Endodermal cell (in vitro differentiated cells): ENCODE data around the gene ITGB1. TPM values are rescaled to one million over a fixed set of nuclear protein-coding genes. Genes with fewer than 3 reads are reported as not detected.

Source experiments
- DNase-seq: peaks from one replicate; pipeline ENCODE4 v3.0.0-alpha.2; 2017
- H3K27ac ChIP-seq: 2 replicates; pipeline ENCODE4 v1.5.1; 2013; ENCODE audit warnings: mild to moderate bottlenecking, low read depth, low read length, moderate library complexity
- H3K27me3 ChIP-seq: 2 replicates; pipeline ENCODE4 v1.6.1; 2013; ENCODE audit warnings: mild to moderate bottlenecking, low read length, moderate library complexity; ENCODE audit not compliant: insufficient read depth, control insufficient read depth, poor library complexity, severe bottlenecking
- H3K36me3 ChIP-seq: 2 replicates; pipeline ENCODE4 v1.7.0; 2013; ENCODE audit warnings: mild to moderate bottlenecking, low read length, moderate library complexity; ENCODE audit not compliant: control insufficient read depth, insufficient read depth
- H3K4me1 ChIP-seq: one replicate; pipeline ENCODE4 v1.7.0; 2013; ENCODE audit warnings: low read length; ENCODE audit not compliant: control insufficient read depth, insufficient read depth
- H3K4me3 ChIP-seq: 2 replicates; pipeline ENCODE4 v1.5.1; 2013; ENCODE audit warnings: mild to moderate bottlenecking, low read length, moderate library complexity
- H3K9ac ChIP-seq: 2 replicates; pipeline ENCODE4 v1.6.1; 2013; ENCODE audit warnings: mild to moderate bottlenecking, low read length, moderate library complexity; ENCODE audit not compliant: poor library complexity, severe bottlenecking; ENCODE audit errors: extremely low read depth
- H3K9me3 ChIP-seq: 2 replicates; pipeline ENCODE4 v1.6.1; 2013; ENCODE audit warnings: mild to moderate bottlenecking, low read length, moderate library complexity; ENCODE audit not compliant: control insufficient read depth
- H3K27ac Mint-ChIP-seq: 2 replicates; pipeline ENCODE4 v1.8.0; 2020; ENCODE audit warnings: mixed read lengths
- H3K27me3 Mint-ChIP-seq: 2 replicates; pipeline ENCODE4 v1.8.0; 2021; ENCODE audit warnings: mild to moderate bottlenecking, mixed read lengths; ENCODE audit not compliant: insufficient read depth
- H3K36me3 Mint-ChIP-seq: 2 replicates; pipeline ENCODE4 v1.8.0; 2020; ENCODE audit warnings: low read depth, mixed read lengths
- H3K4me1 Mint-ChIP-seq: 2 replicates; pipeline ENCODE4 v1.8.0; 2020; ENCODE audit warnings: mixed read lengths
- H3K4me3 Mint-ChIP-seq: 2 replicates; pipeline ENCODE4 v1.8.0; 2020; ENCODE audit warnings: mild to moderate bottlenecking, moderate library complexity, mixed read lengths
- H3K9me3 Mint-ChIP-seq: 2 replicates; pipeline ENCODE4 v1.8.0; 2020; ENCODE audit warnings: mild to moderate bottlenecking, mixed read lengths
- WGBS, 2 experiments: methylation state at CpG; one replicate each; pipeline versions ENCODE4 v1.1.5 to v1.1.7; 2013; ENCODE audit warnings: missing lambda C conversion rate in 2 of 2, mixed read lengths in 1 of 2; ENCODE audit not compliant: insufficient coverage in 1 of 2, insufficient read length in 1 of 2; 5-methylcytosine and 5-hydroxymethylcytosine counted together
- total RNA-seq, 2 donors: library from RNA; stranded (reverse); fragmentation: NEBNext Ultra II Directional in 1 of 2; extraction: Animal tissue kit (Norgen Biotek cat#: 25700) in 1 of 2; gene quantifications; 2 replicates in 1 of 2; 3 replicates in 1 of 2; pipeline ENCODE4 v1.2.1, GENCODE V29; 2021
- TF ChIP-seq, protein P1 (sequence below): fragments of 200-600 bp; sonication (generic); conservative IDR thresholded peaks from 2 replicates; pipeline ENCODE4 v1.5.0; 2021; ENCODE audit warnings: antibody characterized with exemption, mild to moderate bottlenecking

Gene ITGB1
- total RNA-seq, 2 donors from 2014 or later = 239 to 285 TPM

DNA sequence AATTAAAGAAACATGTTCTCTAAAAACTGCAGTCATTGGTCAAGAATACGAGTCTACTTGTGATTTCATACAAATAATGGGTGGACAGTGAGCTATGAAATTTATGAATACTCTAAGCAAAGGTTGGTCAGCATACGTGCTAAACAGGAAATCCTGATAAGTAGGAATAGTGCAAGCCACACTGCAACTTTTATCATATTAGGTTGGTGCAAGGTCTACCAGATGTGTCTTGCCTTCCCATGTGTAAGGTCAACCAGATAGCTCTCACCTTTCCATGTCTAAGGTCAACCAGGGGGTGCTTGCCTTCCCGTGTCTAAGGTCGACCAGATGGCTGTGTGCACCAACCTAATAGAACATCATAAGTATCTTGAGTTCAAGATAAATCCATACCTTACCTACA, 2.0 kb upstream of the ITGB1 start:
- Histone ChIP-seq H3K9me3 (no peaks in the 10 kb centered on the region), H3K27me3 (no peaks in the 10 kb centered on the region), H3K4me1 (peaks cover 6% of the 10 kb centered on the region), H3K4me3 (peak overlapping the region; percentile 93), H3K9ac (no peak overlapping the region), H3K27ac (no peak overlapping the region), H3K36me3 (no peaks in the 10 kb centered on the region)
- H3K9me3 Mint-ChIP-seq = no peaks in the 10 kb centered on the region
- H3K4me1 Mint-ChIP-seq = peaks cover 44% of the 10 kb centered on the region
- WGBS, 2 experiments = 88 to 90% methylated on average over 4 of the region's 4 CpGs
- no peaks in the 10 kb centered on the region for H3K27me3 Mint-ChIP-seq
- DNase-seq = no peak
- H3K4me3 Mint-ChIP-seq = peak overlapping the region; percentile 93
- no peaks in the 10 kb centered on the region for H3K36me3 Mint-ChIP-seq
- peak overlapping the region; percentile 99 for H3K27ac Mint-ChIP-seq
- TF ChIP-seq, protein P1, sequence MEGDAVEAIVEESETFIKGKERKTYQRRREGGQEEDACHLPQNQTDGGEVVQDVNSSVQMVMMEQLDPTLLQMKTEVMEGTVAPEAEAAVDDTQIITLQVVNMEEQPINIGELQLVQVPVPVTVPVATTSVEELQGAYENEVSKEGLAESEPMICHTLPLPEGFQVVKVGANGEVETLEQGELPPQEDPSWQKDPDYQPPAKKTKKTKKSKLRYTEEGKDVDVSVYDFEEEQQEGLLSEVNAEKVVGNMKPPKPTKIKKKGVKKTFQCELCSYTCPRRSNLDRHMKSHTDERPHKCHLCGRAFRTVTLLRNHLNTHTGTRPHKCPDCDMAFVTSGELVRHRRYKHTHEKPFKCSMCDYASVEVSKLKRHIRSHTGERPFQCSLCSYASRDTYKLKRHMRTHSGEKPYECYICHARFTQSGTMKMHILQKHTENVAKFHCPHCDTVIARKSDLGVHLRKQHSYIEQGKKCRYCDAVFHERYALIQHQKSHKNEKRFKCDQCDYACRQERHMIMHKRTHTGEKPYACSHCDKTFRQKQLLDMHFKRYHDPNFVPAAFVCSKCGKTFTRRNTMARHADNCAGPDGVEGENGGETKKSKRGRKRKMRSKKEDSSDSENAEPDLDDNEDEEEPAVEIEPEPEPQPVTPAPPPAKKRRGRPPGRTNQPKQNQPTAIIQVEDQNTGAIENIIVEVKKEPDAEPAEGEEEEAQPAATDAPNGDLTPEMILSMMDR = no peak

DNA sequence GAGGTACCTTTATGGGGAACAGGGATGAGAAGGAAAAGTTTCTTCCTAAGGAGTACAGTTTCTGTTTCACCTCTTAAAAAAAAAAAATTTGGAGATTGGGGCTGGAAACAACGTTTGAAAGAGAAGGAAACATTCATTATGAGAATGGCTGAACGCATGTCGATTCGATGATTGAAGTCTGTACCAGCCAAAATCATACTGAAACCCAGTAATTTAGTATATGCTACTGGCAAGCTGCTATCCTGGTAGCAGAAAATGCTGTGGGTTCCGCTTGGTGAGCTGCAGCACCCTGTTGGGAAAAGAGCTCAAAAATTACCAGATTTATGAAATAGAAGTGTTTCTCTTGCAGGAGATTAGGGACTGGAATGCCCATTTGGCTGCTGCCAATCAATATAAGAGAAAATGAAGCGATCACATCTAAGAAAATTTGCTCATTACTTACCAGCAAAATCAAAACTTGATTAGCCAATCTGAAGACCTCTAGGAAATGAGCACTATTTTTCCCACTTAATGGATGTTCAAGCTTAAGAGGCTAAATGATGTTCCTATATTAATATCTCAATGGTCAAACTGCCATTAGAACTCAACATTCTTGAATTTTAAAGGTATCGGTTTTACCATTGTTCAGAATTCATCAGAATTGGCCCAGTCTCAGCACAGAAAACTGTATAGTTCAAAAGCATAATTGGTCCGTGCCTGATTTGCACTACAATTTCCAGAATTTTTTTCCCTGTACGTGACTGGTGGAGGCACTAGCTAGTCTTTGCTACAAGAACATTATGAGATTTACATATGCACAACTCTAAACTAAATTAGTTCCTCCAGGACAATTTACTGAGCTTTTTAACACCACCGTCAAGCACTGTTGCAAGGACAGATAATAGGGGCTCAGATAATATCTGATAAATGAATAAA, 1.2 kb upstream of the ITGB1 start:
- H3K4me1 ChIP-seq = peaks cover 11% of the 10 kb centered on the region
- no peaks in the 10 kb centered on the region for H3K36me3 ChIP-seq
- H3K27ac ChIP-seq = peak overlapping the region; percentile 99
- H3K9me3 Mint-ChIP-seq = no peaks in the 10 kb centered on the region
- H3K9me3 ChIP-seq = no peaks in the 10 kb centered on the region
- no peaks in the 10 kb centered on the region for H3K27me3 Mint-ChIP-seq
- H3K36me3 Mint-ChIP-seq = no peaks in the 10 kb centered on the region
- no peak for DNase-seq
- H3K27ac Mint-ChIP-seq = peak overlapping the region; percentile 99
- peak overlapping the region; percentile 93 for H3K4me3 Mint-ChIP-seq
- TF ChIP-seq, protein P1 = no peak
- no peaks in the 10 kb centered on the region for H3K27me3 ChIP-seq
- peaks cover 52% of the 10 kb centered on the region for H3K4me1 Mint-ChIP-seq
- 38 to 40% methylated on average over 8 to 10 of the region's 10 CpGs for WGBS, 2 experiments
- peak overlapping the region; percentile 99 for H3K9ac ChIP-seq
- peak overlapping the region; percentile 93 for H3K4me3 ChIP-seq

DNA sequence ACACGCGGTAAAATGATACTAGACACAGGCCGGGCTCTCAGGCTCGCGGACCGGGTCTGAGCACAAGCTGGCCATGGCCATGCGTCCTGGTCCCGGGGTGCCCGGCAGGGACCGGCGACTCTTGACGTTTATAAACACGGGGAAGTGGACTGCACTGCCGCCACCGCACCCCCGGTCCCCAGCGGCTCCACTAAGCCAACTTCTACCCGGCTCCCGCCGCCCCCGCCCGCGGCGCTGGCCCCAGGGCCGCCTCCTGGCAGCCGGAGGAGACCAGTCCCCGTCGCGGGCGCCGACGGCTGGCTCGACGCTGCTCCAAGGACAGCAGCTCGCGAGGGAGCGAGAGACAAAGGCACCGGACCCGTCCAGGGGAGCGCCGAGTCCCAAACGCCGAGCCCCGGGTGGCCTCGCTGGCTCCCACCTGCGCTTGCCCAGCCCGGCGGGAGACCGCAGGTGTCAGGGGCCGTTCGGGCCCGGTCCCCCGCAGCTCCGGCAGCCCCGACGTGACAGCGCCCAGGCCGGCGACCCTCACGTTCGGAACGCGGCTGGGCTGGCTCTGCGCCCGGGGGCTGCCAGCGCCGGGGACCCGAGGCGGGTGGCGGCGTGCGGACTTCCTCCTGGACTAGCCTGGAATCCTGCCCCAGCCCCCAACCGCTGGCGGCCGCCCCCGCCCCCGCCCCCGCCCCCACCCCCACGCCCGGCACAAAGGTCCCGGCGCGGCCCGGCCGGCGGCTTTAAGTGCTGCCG, 517 bp downstream of the ITGB1 start:
- Histone ChIP-seq H3K4me1 (peaks cover 11% of the 10 kb centered on the region), H3K4me3 (peak overlapping the region; percentile 88), H3K9me3 (no peaks in the 10 kb centered on the region), H3K9ac (peak overlapping the region; percentile 99), H3K27me3 (no peaks in the 10 kb centered on the region), H3K36me3 (no peaks in the 10 kb centered on the region), H3K27ac (peak overlapping the region; percentile 99)
- TF ChIP-seq, protein P1 = no peak
- peaks cover 65% of the 10 kb centered on the region for H3K4me1 Mint-ChIP-seq
- no peak overlapping the region for H3K27ac Mint-ChIP-seq
- DNase-seq = peak; percentile 88
- H3K4me3 Mint-ChIP-seq = peak overlapping the region; percentile 93
- H3K9me3 Mint-ChIP-seq = no peaks in the 10 kb centered on the region
- H3K27me3 Mint-ChIP-seq = no peaks in the 10 kb centered on the region
- WGBS, 2 experiments = 0% methylated on average over 9 to 87 of the region's 87 CpGs
- no peaks in the 10 kb centered on the region for H3K36me3 Mint-ChIP-seq
